Stimulated activated naive B cell treated with anti-CD40 and anti-IgM and Interleukin-4, amounts not matched to agents 10 μg/mL and 1 μg/mL and 100 μg/mL, for 72 hours (primary cell): ENCODE measurements around the gene AKAP14.
"Not testable (repeated sequence)": the region's sequence is repeated elsewhere in the genome, so short reads cannot be mapped to it uniquely, and the experiment has no call there.

ENCODE experiments used
- ATAC-seq, 2 donors: fragments of 150-1000 bp; cut with Tn5 transposase; replicated peaks; 2 replicates each; pipeline ENCODE4 v1.10.0; 2021; ENCODE audit warnings: moderate library complexity in 1 of 2
- DNase-seq: peaks from one replicate; pipeline ENCODE4 v3.0.0; 2021
- H3K27ac Mint-ChIP-seq: one replicate; pipeline ENCODE4 v1.8.0; 2022; ENCODE audit warnings: mild to moderate bottlenecking, mixed read lengths
- H3K27me3 Mint-ChIP-seq, 2 donors: one replicate each; pipeline ENCODE4 v1.8.0; 2022; ENCODE audit warnings: mixed read lengths in 2 of 2
- H3K36me3 Mint-ChIP-seq, 2 donors: one replicate each; pipeline ENCODE4 v1.8.0; 2022; ENCODE audit warnings: mixed read lengths in 2 of 2, mild to moderate bottlenecking in 1 of 2
- H3K4me1 Mint-ChIP-seq, 2 donors: one replicate each; pipeline ENCODE4 v1.8.0; 2022; ENCODE audit warnings: mixed read lengths in 2 of 2, mild to moderate bottlenecking in 1 of 2
- H3K4me3 Mint-ChIP-seq, 2 donors: one replicate each; pipeline ENCODE4 v1.8.0; 2022; ENCODE audit warnings: mild to moderate bottlenecking in 2 of 2, mixed read lengths in 2 of 2, moderate library complexity in 1 of 2
- H3K9me3 Mint-ChIP-seq, 2 donors: one replicate each; pipeline ENCODE4 v1.8.0; 2022; ENCODE audit warnings: mixed read lengths in 2 of 2, mild to moderate bottlenecking in 1 of 2

Gene AKAP14

GRCh38 chrX:119948381-119948780 is 52.7 kb downstream of the AKAP14 start:
- DNase-seq (no peak), ATAC-seq (no peak)
- Mint-ChIP-seq H3K9me3 (no peaks in the 10 kb centered on the region), H3K4me1 (no peaks in the 10 kb centered on the region), H3K27me3 (peaks cover 6 to 14% of the 10 kb centered on the region in 2 donors), H3K4me3 (no peak overlapping the region), H3K27ac (no peak overlapping the region), H3K36me3 (no peaks in the 10 kb centered on the region)

GRCh38 chrX:119954374-119954773 is 58.7 kb downstream of the AKAP14 start:
- no peak overlapping the region for H3K27ac Mint-ChIP-seq
- no peaks in the 10 kb centered on the region for H3K9me3 Mint-ChIP-seq
- H3K36me3 Mint-ChIP-seq, result no peaks in the 10 kb centered on the region
- no peak for DNase-seq
- peaks cover 19 to 40% of the 10 kb centered on the region in 2 donors for H3K27me3 Mint-ChIP-seq
- no peak overlapping the region for H3K4me3 Mint-ChIP-seq
- no peak for ATAC-seq
- no peaks in the 10 kb centered on the region for H3K4me1 Mint-ChIP-seq

GRCh38 chrX:119955807-119956570 is 60.3 kb downstream of the AKAP14 start:
- H3K36me3 Mint-ChIP-seq, ATAC-seq: not testable (repeated sequence)

GRCh38 chrX:119960625-119961024 is 64.9 kb downstream of the AKAP14 start:
- no peak overlapping the region for H3K4me3 Mint-ChIP-seq
- no peak overlapping the region for H3K27ac Mint-ChIP-seq
- H3K27me3 Mint-ChIP-seq, result peaks cover 32 to 56% of the 10 kb centered on the region in 2 donors
- no peaks in the 10 kb centered on the region for H3K36me3 Mint-ChIP-seq
- no peaks in the 10 kb centered on the region for H3K4me1 Mint-ChIP-seq
- H3K9me3 Mint-ChIP-seq, result no peaks in the 10 kb centered on the region
- ATAC-seq (no peak), DNase-seq (no peak)

More at GRCh38 chrX:119955807-119956570, 60.3 kb downstream of the AKAP14 start:
- DNase-seq, result peak; percentile 3
- H3K27me3 Mint-ChIP-seq, result peaks cover 31 to 53% of the 10 kb centered on the region in 2 donors
- H3K4me1 Mint-ChIP-seq, H3K27ac Mint-ChIP-seq, H3K4me3 Mint-ChIP-seq, H3K9me3 Mint-ChIP-seq: not testable (repeated sequence)

- H3K27ac Mint-ChIP-seq, H3K9me3 Mint-ChIP-seq, DNase-seq, H3K4me1 Mint-ChIP-seq, H3K4me3 Mint-ChIP-seq, H3K36me3 Mint-ChIP-seq, ATAC-seq: not testable (repeated sequence)
- peaks cover 9 to 13% of the 10 kb centered on the region in 2 donors for H3K27me3 Mint-ChIP-seq
Observed at GRCh38 chrX:119966837-119967236, 71.1 kb downstream of the AKAP14 start.
